WTC11 (cell line): ENCODE results near the gene TCF7L1. TPM values are rescaled to one million over a fixed set of nuclear protein-coding genes. Genes with fewer than 3 reads are reported as not detected.

ENCODE experiments used
- ATAC-seq: fragments of 200-7000 bp; cut with Tn5 transposase; 2 replicates; pipeline ENCODE4 v1.10.0; 2021; ENCODE audit warnings: mild to moderate bottlenecking, moderate library complexity
- CTCF ChIA-PET: fragments of 300-600 bp; sonication (Branson Sonifier 250); formaldehyde crosslinking; loops from one replicate; lab custom pipeline; 2021; ENCODE audit warnings: antibody characterized with exemption; lab: Charles Lee
- POLR2A ChIA-PET: fragments of 350-600 bp; sonication (Branson Sonifier 250); formaldehyde crosslinking; loops from one replicate; lab custom pipeline; 2021; ENCODE audit warnings: antibody characterized with exemption; lab: Charles Lee
- DNase-seq: peaks from one replicate; pipeline ENCODE4 v3.0.0; 2021; ENCODE audit warnings: low spot score
- H3K27ac Mint-ChIP-seq: 2 replicates; pipeline ENCODE4 v1.8.0; 2021; ENCODE audit warnings: mixed read lengths
- H3K27me3 Mint-ChIP-seq: 2 replicates; pipeline ENCODE4 v1.8.0; 2021; ENCODE audit warnings: low read depth, mild to moderate bottlenecking, moderate library complexity, mixed read lengths
- H3K36me3 Mint-ChIP-seq: 2 replicates; pipeline ENCODE4 v1.8.0; 2021; ENCODE audit warnings: mixed read lengths
- H3K4me1 Mint-ChIP-seq: 2 replicates; pipeline ENCODE4 v1.8.0; 2022; ENCODE audit warnings: mixed read lengths
- H3K4me3 Mint-ChIP-seq: 2 replicates; pipeline ENCODE4 v1.8.0; 2021; ENCODE audit warnings: mild to moderate bottlenecking, moderate library complexity, mixed read lengths
- H3K9me3 Mint-ChIP-seq: 2 replicates; pipeline ENCODE4 v1.8.0; 2021; ENCODE audit warnings: mixed read lengths
- ATF2 ChIP-seq: sonication (generic); formaldehyde crosslinking; IDR thresholded peaks from 2 replicates; pipeline ENCODE4 v1.8.1; 2022; ENCODE audit warnings: low read depth, missing genetic modification reagents, borderline replicate concordance
- ATF6 ChIP-seq: sonication (generic); formaldehyde crosslinking; IDR thresholded peaks from 2 replicates; pipeline ENCODE4 v1.8.1; 2023; ENCODE audit warnings: mild to moderate bottlenecking, missing genetic modification reagents
- CREM ChIP-seq: sonication (generic); formaldehyde crosslinking; IDR thresholded peaks from 2 replicates; pipeline ENCODE4 v1.8.1; 2022; ENCODE audit warnings: mild to moderate bottlenecking, missing genetic modification reagents, moderate library complexity
- E2F1 ChIP-seq: sonication (generic); formaldehyde crosslinking; IDR thresholded peaks from 2 replicates; pipeline ENCODE4 v1.8.0; 2022; ENCODE audit warnings: mild to moderate bottlenecking, missing genetic modification reagents
- ELF4 ChIP-seq: sonication (generic); formaldehyde crosslinking; IDR thresholded peaks from 2 replicates; pipeline ENCODE4 v1.8.1; 2022; ENCODE audit warnings: low read depth, mild to moderate bottlenecking, moderate library complexity, missing genetic modification reagents
- ETV6 ChIP-seq: sonication (generic); formaldehyde crosslinking; IDR thresholded peaks from 2 replicates; pipeline ENCODE4 v1.8.1; 2022; ENCODE audit warnings: mild to moderate bottlenecking, missing genetic modification reagents
- FOXK1 ChIP-seq: sonication (generic); formaldehyde crosslinking; IDR thresholded peaks from 2 replicates; pipeline ENCODE4 v1.8.0; 2022; ENCODE audit warnings: mild to moderate bottlenecking, moderate library complexity, missing genetic modification reagents
- FOXP4 ChIP-seq: sonication (generic); formaldehyde crosslinking; IDR thresholded peaks from 2 replicates; pipeline ENCODE4 v1.8.0; 2022; ENCODE audit warnings: mild to moderate bottlenecking, missing genetic modification reagents
- GTF2I ChIP-seq: fragments of 250-450 bp; sonication (Bioruptor Pico); conservative IDR thresholded peaks from 2 replicates; pipeline ENCODE4 v1.4.0; 2021; ENCODE audit warnings: mild to moderate bottlenecking
- IRF1 ChIP-seq: sonication (generic); formaldehyde crosslinking; IDR thresholded peaks from 2 replicates; pipeline ENCODE4 v1.8.0; 2023; ENCODE audit warnings: missing genetic modification reagents
- JAZF1 ChIP-seq: fragments of 250-450 bp; sonication (Bioruptor Pico); IDR thresholded peaks from 2 replicates; pipeline ENCODE4 v1.9.0; 2021; ENCODE audit warnings: moderate library complexity, mild to moderate bottlenecking, inconsistent platforms
- MAX ChIP-seq: sonication (generic); formaldehyde crosslinking; IDR thresholded peaks from 2 replicates; pipeline ENCODE4 v1.8.0; 2022; ENCODE audit warnings: mild to moderate bottlenecking, missing genetic modification reagents
- MXD4 ChIP-seq: fragments of 250-450 bp; sonication (Bioruptor Pico); IDR thresholded peaks from 2 replicates; pipeline ENCODE4 v1.8.0; 2021; ENCODE audit warnings: mild to moderate bottlenecking, moderate library complexity, borderline replicate concordance
- MYBL2 ChIP-seq: sonication (generic); formaldehyde crosslinking; IDR thresholded peaks from 2 replicates; pipeline ENCODE4 v1.8.1; 2023; ENCODE audit warnings: mild to moderate bottlenecking, moderate library complexity, missing genetic modification reagents
- NFE2L1 ChIP-seq: sonication (generic); formaldehyde crosslinking; IDR thresholded peaks from 2 replicates; pipeline ENCODE4 v1.8.1; 2023; ENCODE audit warnings: missing genetic modification reagents
- NR3C1 ChIP-seq: sonication (generic); formaldehyde crosslinking; conservative IDR thresholded peaks from 2 replicates; pipeline ENCODE4 v1.8.1; 2023; ENCODE audit warnings: low read depth, mild to moderate bottlenecking, missing genetic modification reagents
- PRRX2 ChIP-seq: fragments of 250-450 bp; sonication (Bioruptor Pico); IDR thresholded peaks from 2 replicates; pipeline ENCODE4 v1.8.0; 2021; ENCODE audit warnings: mild to moderate bottlenecking
- RELA ChIP-seq: sonication (generic); formaldehyde crosslinking; IDR thresholded peaks from 2 replicates; pipeline ENCODE4 v1.8.1; 2022; ENCODE audit warnings: missing genetic modification reagents, mild to moderate bottlenecking, borderline replicate concordance
- TEAD1 ChIP-seq: sonication (generic); formaldehyde crosslinking; IDR thresholded peaks from 2 replicates; pipeline ENCODE4 v1.8.0; 2022; ENCODE audit warnings: mild to moderate bottlenecking, missing genetic modification reagents
- ZNF396 ChIP-seq: fragments of 250-450 bp; sonication (Bioruptor Pico); IDR thresholded peaks from 2 replicates; pipeline ENCODE4 v1.8.0; 2021; ENCODE audit warnings: mild to moderate bottlenecking, moderate library complexity, borderline replicate concordance
- ZNF416 ChIP-seq: fragments of 250-450 bp; sonication (Bioruptor Pico); IDR thresholded peaks from 2 replicates; pipeline ENCODE4 v1.9.0; 2021; ENCODE audit warnings: mild to moderate bottlenecking, inconsistent platforms
- ZNF423 ChIP-seq: fragments of 250-450 bp; sonication (Bioruptor Pico); IDR thresholded peaks from 2 replicates; pipeline ENCODE4 v2.1.2; 2022; ENCODE audit warnings: mild to moderate bottlenecking, moderate library complexity
- ZNF671 ChIP-seq: fragments of 250-450 bp; sonication (Bioruptor Pico); IDR thresholded peaks from 2 replicates; pipeline ENCODE4 v1.8.0; 2021; ENCODE audit warnings: mild to moderate bottlenecking
- total RNA-seq: library from RNA; stranded (reverse); gene quantifications from 3 replicates; pipeline ENCODE4 v1.2.3, GENCODE V29; 2021
- TF ChIP-seq, protein P1 (sequence below): sonication (generic); formaldehyde crosslinking; IDR thresholded peaks from 2 replicates; pipeline ENCODE4 v1.8.1; 2023; ENCODE audit warnings: mild to moderate bottlenecking, moderate library complexity, missing genetic modification reagents
- TF ChIP-seq, protein P2 (sequence below): sonication (generic); formaldehyde crosslinking; conservative IDR thresholded peaks from 2 replicates; pipeline ENCODE4 v1.8.1; 2022; ENCODE audit warnings: mild to moderate bottlenecking, missing genetic modification reagents
- TF ChIP-seq, protein P3 (sequence below): fragments of 250-450 bp; sonication (Bioruptor Pico); IDR thresholded peaks from 2 replicates; pipeline ENCODE4 v1.9.0; 2021; ENCODE audit warnings: moderate library complexity, mild to moderate bottlenecking, inconsistent platforms, borderline replicate concordance

Gene TCF7L1
- total RNA-seq, 1 experiment from 2014 or later: 104 TPM

DNA sequence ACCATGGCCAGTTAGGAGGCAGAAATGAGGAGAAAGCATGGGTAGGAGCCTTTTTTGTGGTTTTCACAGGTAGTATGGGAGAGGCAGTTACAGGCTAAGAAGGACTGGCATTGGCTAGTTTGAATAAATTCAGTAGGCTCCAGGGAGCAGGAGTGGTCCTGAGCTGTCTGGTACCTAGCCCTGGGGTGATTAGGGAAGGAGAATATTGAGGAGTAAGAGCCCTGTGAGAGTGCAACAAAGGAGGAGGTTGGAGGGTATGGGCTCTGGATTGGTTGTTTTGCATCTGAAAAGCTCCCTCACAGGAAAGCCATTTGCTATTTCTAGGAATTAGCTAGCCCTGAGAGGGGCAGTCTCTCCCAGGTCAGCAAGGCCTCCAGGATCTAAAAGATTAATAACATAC lies 13.3 kb upstream of the TCF7L1 start:
- DNase-seq: peak; percentile 41
- TF ChIP-seq GTF2I (CRISPR knock-in tag) (no peak), MAX (0 out of 2 replicates have a peak, but pooled peaks have one; percentile 17), JAZF1 (no peak), ETV6 (CRISPR knock-in tag) (0 out of 2 replicates have a peak, but pooled peaks have one; percentile 26), FOXP4 (CRISPR knock-in tag) (peak; percentile 40; the same call in 1 of the 2 replicates), MYBL2 (CRISPR knock-in tag) (peak; percentile 87), TEAD1 (CRISPR knock-in tag) (peak; percentile 67; the same call in 1 of the 2 replicates), ELF4 (no peak), CREM (CRISPR knock-in tag) (0 out of 2 replicates have a peak, but pooled peaks have one; percentile 33), FOXK1 (peak; percentile 71; the same call in 1 of the 2 replicates), ZNF423 (CRISPR knock-in tag) (0 out of 2 replicates have a peak, but pooled peaks have one; percentile 10), ZNF396 (CRISPR knock-in tag) (no peak), PRRX2 (no peak), ZNF671 (CRISPR knock-in tag) (no peak), IRF1 (no peak)
- TF ChIP-seq, protein P1, sequence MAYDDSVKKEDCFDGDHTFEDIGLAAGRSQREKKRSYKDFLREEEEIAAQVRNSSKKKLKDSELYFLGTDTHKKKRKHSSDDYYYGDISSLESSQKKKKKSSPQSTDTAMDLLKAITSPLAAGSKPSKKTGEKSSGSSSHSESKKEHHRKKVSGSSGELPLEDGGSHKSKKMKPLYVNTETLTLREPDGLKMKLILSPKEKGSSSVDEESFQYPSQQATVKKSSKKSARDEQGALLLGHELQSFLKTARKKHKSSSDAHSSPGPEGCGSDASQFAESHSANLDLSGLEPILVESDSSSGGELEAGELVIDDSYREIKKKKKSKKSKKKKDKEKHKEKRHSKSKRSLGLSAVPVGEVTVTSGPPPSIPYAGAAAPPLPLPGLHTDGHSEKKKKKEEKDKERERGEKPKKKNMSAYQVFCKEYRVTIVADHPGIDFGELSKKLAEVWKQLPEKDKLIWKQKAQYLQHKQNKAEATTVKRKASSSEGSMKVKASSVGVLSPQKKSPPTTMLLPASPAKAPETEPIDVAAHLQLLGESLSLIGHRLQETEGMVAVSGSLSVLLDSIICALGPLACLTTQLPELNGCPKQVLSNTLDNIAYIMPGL (CRISPR knock-in tag): no peak
- TF ChIP-seq, all 79 proteins: peak for 8
- no peak overlapping the region for H3K27ac Mint-ChIP-seq
- H3K4me3 Mint-ChIP-seq: no peak overlapping the region
- no peaks in the 10 kb centered on the region for H3K9me3 Mint-ChIP-seq
- no peaks in the 10 kb centered on the region for H3K36me3 Mint-ChIP-seq
- H3K27me3 Mint-ChIP-seq: peaks cover 81% of the 10 kb centered on the region
- ChIA-PET CTCF (interaction anchor here (0.7 to 2.3 kb wide), 12 partner anchors 11 to 194 kb away, joined by 3 to 14 read pairs (median 5); partner anchors contain the start of gene TCF7L1), POLR2A (interaction anchor here (0.6 kb wide), 1 partner anchor 15 kb away, joined by 3 read pairs; no protein-coding TSS in a partner anchor)
- peak; percentile 100 for ATAC-seq
- H3K4me1 Mint-ChIP-seq: peaks cover 17% of the 10 kb centered on the region

DNA sequence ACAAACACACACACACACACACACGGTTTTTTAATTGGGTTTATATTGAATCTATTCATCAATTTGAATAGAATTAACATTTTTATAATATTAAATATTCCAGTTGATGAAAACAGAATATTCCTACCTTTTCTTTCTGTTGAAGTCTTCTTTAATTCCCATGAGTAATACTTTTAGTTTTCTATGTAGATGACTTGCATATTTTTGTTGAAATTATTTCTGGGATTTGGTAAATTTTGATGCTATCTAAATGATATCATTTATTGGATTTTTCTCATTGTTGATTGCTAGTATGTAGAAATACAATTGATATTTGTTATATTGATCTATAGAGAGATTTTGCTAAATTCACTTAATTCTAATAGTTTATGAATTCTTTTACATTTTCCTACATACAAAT lies 12.8 kb upstream of the TCF7L1 start:
- H3K27ac Mint-ChIP-seq: no peak overlapping the region
- CTCF ChIA-PET: interaction anchor here (0.7 to 2.3 kb wide), 12 partner anchors 11 to 194 kb away, joined by 3 to 14 read pairs (median 5); partner anchors contain the start of gene TCF7L1
- peaks cover 17% of the 10 kb centered on the region for H3K4me1 Mint-ChIP-seq
- peaks cover 79% of the 10 kb centered on the region for H3K27me3 Mint-ChIP-seq
- H3K9me3 Mint-ChIP-seq: no peaks in the 10 kb centered on the region
- no peaks in the 10 kb centered on the region for H3K36me3 Mint-ChIP-seq
- ATAC-seq: no peak
- POLR2A ChIA-PET: no interaction called here
- no peak overlapping the region for H3K4me3 Mint-ChIP-seq
- no peak for DNase-seq
- no peak for TF ChIP-seq ATF6 (CRISPR knock-in tag)
- TF ChIP-seq MXD4 (CRISPR knock-in tag): no peak
- TF ChIP-seq JAZF1: no peak
- no peak for TF ChIP-seq NFE2L1
- TF ChIP-seq ZNF416 (CRISPR knock-in tag): no peak
- no peak for TF ChIP-seq E2F1 (CRISPR knock-in tag)
- TF ChIP-seq ATF2 (CRISPR knock-in tag): no peak
- TF ChIP-seq, protein P2, sequence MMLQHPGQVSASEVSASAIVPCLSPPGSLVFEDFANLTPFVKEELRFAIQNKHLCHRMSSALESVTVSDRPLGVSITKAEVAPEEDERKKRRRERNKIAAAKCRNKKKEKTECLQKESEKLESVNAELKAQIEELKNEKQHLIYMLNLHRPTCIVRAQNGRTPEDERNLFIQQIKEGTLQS (CRISPR knock-in tag): no peak
- TF ChIP-seq PRRX2: no peak
- TF ChIP-seq NR3C1: no peak
- TF ChIP-seq, protein P3, sequence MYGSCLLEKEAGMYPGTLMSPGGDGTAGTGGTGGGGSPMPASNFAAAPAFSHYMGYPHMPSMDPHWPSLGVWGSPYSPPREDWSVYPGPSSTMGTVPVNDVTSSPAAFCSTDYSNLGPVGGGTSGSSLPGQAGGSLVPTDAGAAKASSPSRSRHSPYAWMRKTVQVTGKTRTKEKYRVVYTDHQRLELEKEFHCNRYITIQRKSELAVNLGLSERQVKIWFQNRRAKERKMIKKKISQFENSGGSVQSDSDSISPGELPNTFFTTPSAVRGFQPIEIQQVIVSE: no peak
- no peak for TF ChIP-seq RELA (CRISPR knock-in tag)
